Measurements from ENCODE around the gene PTTG1. TPM values are rescaled to one million over a fixed set of nuclear protein-coding genes. Genes with fewer than 3 reads are reported as not detected.

Gene PTTG1
- polyA plus RNA-seq, 1 donor (not counting 4 experiments of a cell fraction or from before 2014, with no cell fraction given) = 112 TPM

- H3K27me3 ChIP-seq (ENCODE audit: control insufficient read depth, extremely low read depth, insufficient read depth, low read length) = peaks cover 12% of the 10 kb centered on the region
- dilution Hi-C loops (cut with MboI; ENCODE audit: extremely low pct_ligation_motif_present, low sequenced_read_pairs) = no loop called here
- H3K9me3 ChIP-seq (ENCODE audit: control insufficient read depth, low read depth, low read length) = no peaks in the 10 kb centered on the region
- H3K4me3 ChIP-seq (ENCODE audit: control insufficient read depth in 2 of 3, extremely low read depth in 1 of 3, insufficient read depth in 2 of 3, low read depth in 1 of 3, low read length in 3 of 3) = no peak overlapping the region
- DNase-seq (ENCODE audit: low read depth, low spot score) (no peak), FAIRE-seq (no peak)
- H3K36me3 ChIP-seq (ENCODE audit: control insufficient read depth in 2 of 2, extremely low read depth in 1 of 2, insufficient read depth in 2 of 2, low read length in 2 of 2) = no peaks in the 10 kb centered on the region
- TF ChIP-seq CTCF (optimal IDR thresholded peaks at IDR 0.05 in 1 of 3, IDR thresholded peaks at IDR 0.05 in 1 of 3, conservative IDR thresholded peaks at IDR 0.05 in 1 of 3; ENCODE audit: extremely low read depth in 1 of 3, insufficient read depth in 2 of 3, low read length in 3 of 3) (no peak), EZH2 (IDR thresholded peaks at IDR 0.05; ENCODE audit: low read length) (no peak)
- no peaks in the 10 kb centered on the region for H3K9me1 ChIP-seq (ENCODE audit: control insufficient read depth, extremely low read depth, insufficient read depth, low read length)
- H2AFZ ChIP-seq (ENCODE audit: control insufficient read depth, low read length) = no peak overlapping the region
- H4K20me1 ChIP-seq (ENCODE audit: control insufficient read depth, extremely low read depth, insufficient read depth, low read length) = no peaks in the 10 kb centered on the region
- H3K9ac ChIP-seq (ENCODE audit: control insufficient read depth, extremely low read depth, insufficient read depth, low read length) = no peak overlapping the region
- H3K27ac ChIP-seq (ENCODE audit: control insufficient read depth, insufficient read depth, low read length) = no peak overlapping the region
- no peaks in the 10 kb centered on the region for H3K79me2 ChIP-seq (ENCODE audit: control insufficient read depth, insufficient read depth, low read length)
- no peak overlapping the region for H3K4me2 ChIP-seq (ENCODE audit: control insufficient read depth, extremely low read depth, insufficient read depth, low read depth, low read length)
- H3K4me1 ChIP-seq (ENCODE audit: control insufficient read depth, extremely low read depth, insufficient read depth, low read length) = no peaks in the 10 kb centered on the region
Measured at GRCh38 chr5:160452795-160453194, 31.1 kb downstream of the PTTG1 start.

- Histone ChIP-seq H3K9me1 (ENCODE audit: control insufficient read depth, extremely low read depth, insufficient read depth, low read length) (no peaks in the 10 kb centered on the region), H3K27ac (ENCODE audit: control insufficient read depth, insufficient read depth, low read length) (no peak overlapping the region), H4K20me1 (ENCODE audit: control insufficient read depth, extremely low read depth, insufficient read depth, low read length) (no peaks in the 10 kb centered on the region), H3K9me3 (ENCODE audit: control insufficient read depth, low read depth, low read length) (no peaks in the 10 kb centered on the region), H2AFZ (ENCODE audit: control insufficient read depth, low read length) (no peak overlapping the region), H3K27me3 (ENCODE audit: control insufficient read depth, extremely low read depth, insufficient read depth, low read length) (peaks cover 12% of the 10 kb centered on the region), H3K4me2 (ENCODE audit: control insufficient read depth, extremely low read depth, insufficient read depth, low read depth, low read length) (no peak overlapping the region), H3K4me3 (ENCODE audit: control insufficient read depth in 2 of 3, extremely low read depth in 1 of 3, insufficient read depth in 2 of 3, low read depth in 1 of 3, low read length in 3 of 3) (no peak overlapping the region), H3K4me1 (ENCODE audit: control insufficient read depth, extremely low read depth, insufficient read depth, low read length) (no peaks in the 10 kb centered on the region), H3K36me3 (ENCODE audit: control insufficient read depth in 2 of 2, extremely low read depth in 1 of 2, insufficient read depth in 2 of 2, low read length in 2 of 2) (no peaks in the 10 kb centered on the region), H3K79me2 (ENCODE audit: control insufficient read depth, insufficient read depth, low read length) (no peaks in the 10 kb centered on the region), H3K9ac (ENCODE audit: control insufficient read depth, extremely low read depth, insufficient read depth, low read length) (no peak overlapping the region)
- FAIRE-seq = no peak
- DNase-seq (ENCODE audit: low read depth, low spot score) = no peak
- dilution Hi-C loops (cut with MboI; ENCODE audit: extremely low pct_ligation_motif_present, low sequenced_read_pairs) = no loop called here
- no peak for TF ChIP-seq EZH2 (IDR thresholded peaks at IDR 0.05; ENCODE audit: low read length)
- TF ChIP-seq CTCF (optimal IDR thresholded peaks at IDR 0.05 in 1 of 3, IDR thresholded peaks at IDR 0.05 in 1 of 3, conservative IDR thresholded peaks at IDR 0.05 in 1 of 3; ENCODE audit: extremely low read depth in 1 of 3, insufficient read depth in 2 of 3, low read length in 3 of 3) = no peak
Measured at GRCh38 chr5:160453751-160454150, 32.1 kb downstream of the PTTG1 start.
